ENCODE data around the gene PRR3. TPM values are rescaled to one million over a fixed set of nuclear protein-coding genes. Genes with fewer than 3 reads are reported as not detected.

PRR3 gene
- total and polyA plus RNA-seq, 2 of the 13 experiments (the other 11 are each of a cell fraction or from before 2014, with no cell fraction given), result 14.6 to 21.2 TPM

DNA sequence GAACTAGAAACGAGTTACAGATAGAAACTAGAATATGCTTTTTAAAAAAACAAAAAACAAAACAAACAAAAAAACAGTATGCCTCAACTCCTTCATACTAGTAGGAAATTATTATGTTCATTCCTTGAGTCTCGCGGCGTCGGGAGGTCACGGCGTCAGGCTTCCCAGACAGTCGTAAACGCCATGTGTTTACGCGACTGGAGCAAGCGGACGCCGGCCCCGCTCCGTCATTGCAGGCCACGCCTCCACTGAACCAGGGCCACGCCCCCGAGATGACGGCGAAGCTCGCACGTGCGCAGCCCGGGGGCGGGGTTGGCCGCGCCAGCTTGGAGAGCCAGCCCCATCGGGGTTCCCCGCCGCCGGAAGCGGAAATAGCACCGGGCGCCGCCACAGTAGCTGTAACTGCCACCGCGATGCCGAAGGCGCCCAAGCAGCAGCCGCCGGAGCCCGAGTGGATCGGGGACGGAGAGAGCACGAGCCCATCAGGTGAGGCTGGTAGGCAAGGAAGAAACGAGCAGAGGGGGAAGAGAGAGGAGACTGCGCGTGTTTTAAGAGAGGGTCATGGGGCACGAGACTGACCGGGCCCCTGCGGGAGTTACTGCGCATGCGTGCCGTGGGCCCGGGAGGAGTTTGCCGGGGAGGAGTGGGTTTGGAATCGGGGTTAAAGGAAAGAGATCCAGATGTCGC, 14.1 kb downstream of the PRR3 start, which contains the start of gene ABCF1 (continued):
- TF ChIP-seq JDP2 (CRISPR knock-in tag; IDR thresholded peaks at IDR 0.05; ENCODE audit: borderline replicate concordance) (no peak), ZNF225 (CRISPR knock-in tag; IDR thresholded peaks at IDR 0.05) (peak; percentile 83; the same call in 1 of the 2 replicates), ZNF10 (CRISPR knock-in tag; IDR thresholded peaks at IDR 0.05; ENCODE audit: borderline replicate concordance, low read depth) (no peak), SYNCRIP (IDR thresholded peaks at IDR 0.05; ENCODE audit: insufficient read depth, low read depth, low read length) (no peak), NR2F6 (IDR thresholded peaks at IDR 0.05) (no peak; the same call in 1 of the 2 replicates), NR2F6 (CRISPR knock-in tag; IDR thresholded peaks at IDR 0.05) (peak; percentile 74), CHCHD3 (CRISPR knock-in tag; IDR thresholded peaks at IDR 0.05) (peak; percentile 97), ZNF382 (CRISPR knock-in tag; IDR thresholded peaks at IDR 0.05; ENCODE audit: borderline replicate concordance) (no peak), ZNF441 (CRISPR knock-in tag; IDR thresholded peaks at IDR 0.05; ENCODE audit: borderline replicate concordance) (peak; percentile 93), KDM6A (CRISPR knock-in tag; IDR thresholded peaks at IDR 0.05; ENCODE audit: low read depth) (peak; percentile 49; the same call in 1 of the 2 replicates), MEF2D (CRISPR knock-in tag; IDR thresholded peaks at IDR 0.05) (peak; percentile 94), ZFP36 (IDR thresholded peaks at IDR 0.05; ENCODE audit: borderline replicate concordance, low read depth, low read length, partially characterized antibody) (no peak), NFYC (CRISPR knock-in tag; IDR thresholded peaks at IDR 0.05) (peak; percentile 57), THAP11 (CRISPR knock-in tag; IDR thresholded peaks at IDR 0.05) (peak; percentile 91), ZNF766 (CRISPR knock-in tag; IDR thresholded peaks at IDR 0.05; ENCODE audit: borderline replicate concordance) (peak; percentile 96), MTF2 (CRISPR knock-in tag; IDR thresholded peaks at IDR 0.05; ENCODE audit: borderline replicate concordance) (no peak), FOXA3 (CRISPR knock-in tag; IDR thresholded peaks at IDR 0.05) (peak; percentile 68; the same call in 1 of the 2 replicates), REL (CRISPR knock-in tag; conservative IDR thresholded peaks at IDR 0.05) (peak; percentile 98), SP140L (CRISPR knock-in tag; IDR thresholded peaks at IDR 0.05; ENCODE audit: borderline replicate concordance) (peak; percentile 82; the same call in 1 of the 2 replicates)
- TF ChIP-seq, protein P1, sequence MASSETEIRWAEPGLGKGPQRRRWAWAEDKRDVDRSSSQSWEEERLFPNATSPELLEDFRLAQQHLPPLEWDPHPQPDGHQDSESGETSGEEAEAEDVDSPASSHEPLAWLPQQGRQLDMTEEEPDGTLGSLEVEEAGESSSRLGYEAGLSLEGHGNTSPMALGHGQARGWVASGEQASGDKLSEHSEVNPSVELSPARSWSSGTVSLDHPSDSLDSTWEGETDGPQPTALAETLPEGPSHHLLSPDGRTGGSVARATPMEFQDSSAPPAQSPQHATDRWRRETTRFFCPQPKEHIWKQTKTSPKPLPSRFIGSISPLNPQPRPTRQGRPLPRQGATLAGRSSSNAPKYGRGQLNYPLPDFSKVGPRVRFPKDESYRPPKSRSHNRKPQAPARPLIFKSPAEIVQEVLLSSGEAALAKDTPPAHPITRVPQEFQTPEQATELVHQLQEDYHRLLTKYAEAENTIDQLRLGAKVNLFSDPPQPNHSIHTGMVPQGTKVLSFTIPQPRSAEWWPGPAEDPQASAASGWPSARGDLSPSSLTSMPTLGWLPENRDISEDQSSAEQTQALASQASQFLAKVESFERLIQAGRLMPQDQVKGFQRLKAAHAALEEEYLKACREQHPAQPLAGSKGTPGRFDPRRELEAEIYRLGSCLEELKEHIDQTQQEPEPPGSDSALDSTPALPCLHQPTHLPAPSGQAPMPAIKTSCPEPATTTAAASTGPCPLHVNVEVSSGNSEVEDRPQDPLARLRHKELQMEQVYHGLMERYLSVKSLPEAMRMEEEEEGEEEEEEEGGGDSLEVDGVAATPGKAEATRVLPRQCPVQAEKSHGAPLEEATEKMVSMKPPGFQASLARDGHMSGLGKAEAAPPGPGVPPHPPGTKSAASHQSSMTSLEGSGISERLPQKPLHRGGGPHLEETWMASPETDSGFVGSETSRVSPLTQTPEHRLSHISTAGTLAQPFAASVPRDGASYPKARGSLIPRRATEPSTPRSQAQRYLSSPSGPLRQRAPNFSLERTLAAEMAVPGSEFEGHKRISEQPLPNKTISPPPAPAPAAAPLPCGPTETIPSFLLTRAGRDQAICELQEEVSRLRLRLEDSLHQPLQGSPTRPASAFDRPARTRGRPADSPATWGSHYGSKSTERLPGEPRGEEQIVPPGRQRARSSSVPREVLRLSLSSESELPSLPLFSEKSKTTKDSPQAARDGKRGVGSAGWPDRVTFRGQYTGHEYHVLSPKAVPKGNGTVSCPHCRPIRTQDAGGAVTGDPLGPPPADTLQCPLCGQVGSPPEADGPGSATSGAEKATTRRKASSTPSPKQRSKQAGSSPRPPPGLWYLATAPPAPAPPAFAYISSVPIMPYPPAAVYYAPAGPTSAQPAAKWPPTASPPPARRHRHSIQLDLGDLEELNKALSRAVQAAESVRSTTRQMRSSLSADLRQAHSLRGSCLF (CRISPR knock-in tag; IDR thresholded peaks at IDR 0.05; ENCODE audit: borderline replicate concordance), result peak; percentile 85; the same call in 1 of the 2 replicates
- TF ChIP-seq, protein P2, sequence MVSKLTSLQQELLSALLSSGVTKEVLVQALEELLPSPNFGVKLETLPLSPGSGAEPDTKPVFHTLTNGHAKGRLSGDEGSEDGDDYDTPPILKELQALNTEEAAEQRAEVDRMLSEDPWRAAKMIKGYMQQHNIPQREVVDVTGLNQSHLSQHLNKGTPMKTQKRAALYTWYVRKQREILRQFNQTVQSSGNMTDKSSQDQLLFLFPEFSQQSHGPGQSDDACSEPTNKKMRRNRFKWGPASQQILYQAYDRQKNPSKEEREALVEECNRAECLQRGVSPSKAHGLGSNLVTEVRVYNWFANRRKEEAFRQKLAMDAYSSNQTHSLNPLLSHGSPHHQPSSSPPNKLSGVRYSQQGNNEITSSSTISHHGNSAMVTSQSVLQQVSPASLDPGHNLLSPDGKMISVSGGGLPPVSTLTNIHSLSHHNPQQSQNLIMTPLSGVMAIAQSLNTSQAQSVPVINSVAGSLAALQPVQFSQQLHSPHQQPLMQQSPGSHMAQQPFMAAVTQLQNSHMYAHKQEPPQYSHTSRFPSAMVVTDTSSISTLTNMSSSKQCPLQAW (CRISPR knock-in tag; IDR thresholded peaks at IDR 0.05), result peak; percentile 99
- TF ChIP-seq, protein P3, sequence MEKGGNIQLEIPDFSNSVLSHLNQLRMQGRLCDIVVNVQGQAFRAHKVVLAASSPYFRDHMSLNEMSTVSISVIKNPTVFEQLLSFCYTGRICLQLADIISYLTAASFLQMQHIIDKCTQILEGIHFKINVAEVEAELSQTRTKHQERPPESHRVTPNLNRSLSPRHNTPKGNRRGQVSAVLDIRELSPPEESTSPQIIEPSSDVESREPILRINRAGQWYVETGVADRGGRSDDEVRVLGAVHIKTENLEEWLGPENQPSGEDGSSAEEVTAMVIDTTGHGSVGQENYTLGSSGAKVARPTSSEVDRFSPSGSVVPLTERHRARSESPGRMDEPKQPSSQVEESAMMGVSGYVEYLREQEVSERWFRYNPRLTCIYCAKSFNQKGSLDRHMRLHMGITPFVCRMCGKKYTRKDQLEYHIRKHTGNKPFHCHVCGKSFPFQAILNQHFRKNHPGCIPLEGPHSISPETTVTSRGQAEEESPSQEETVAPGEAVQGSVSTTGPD (CRISPR knock-in tag; IDR thresholded peaks at IDR 0.05), result no peak
